HG03039 (cell line): ENCODE measurements around the gene KEL.

Experiments
- ATAC-seq: cut with Tn5 transposase; IDR thresholded peaks from one replicate; pipeline ENCODE4 v1.9.1; 2021; ENCODE audit warnings: mild to moderate bottlenecking, moderate library complexity; ENCODE audit not compliant: unreplicated experiment

KEL gene

DNA sequence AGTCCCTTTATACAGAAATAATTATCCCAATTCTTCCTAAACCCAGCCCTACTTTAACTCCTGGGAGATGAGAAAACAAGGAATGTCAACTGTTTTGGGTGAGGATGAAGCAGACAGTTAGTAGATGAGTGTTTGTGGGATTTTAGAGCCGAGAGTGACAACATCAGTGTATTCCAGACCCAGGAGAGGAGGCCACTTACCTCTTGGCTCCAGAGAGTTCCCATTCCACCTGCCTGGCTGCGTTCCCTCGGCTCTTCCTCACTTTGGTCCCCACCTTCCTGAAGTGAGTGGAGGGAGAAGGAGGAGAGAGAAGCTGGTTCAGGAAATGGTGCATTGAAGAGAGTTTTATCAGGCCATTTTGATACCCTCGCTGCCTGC lies 579 bp downstream of the KEL start:
- no peak for ATAC-seq

DNA sequence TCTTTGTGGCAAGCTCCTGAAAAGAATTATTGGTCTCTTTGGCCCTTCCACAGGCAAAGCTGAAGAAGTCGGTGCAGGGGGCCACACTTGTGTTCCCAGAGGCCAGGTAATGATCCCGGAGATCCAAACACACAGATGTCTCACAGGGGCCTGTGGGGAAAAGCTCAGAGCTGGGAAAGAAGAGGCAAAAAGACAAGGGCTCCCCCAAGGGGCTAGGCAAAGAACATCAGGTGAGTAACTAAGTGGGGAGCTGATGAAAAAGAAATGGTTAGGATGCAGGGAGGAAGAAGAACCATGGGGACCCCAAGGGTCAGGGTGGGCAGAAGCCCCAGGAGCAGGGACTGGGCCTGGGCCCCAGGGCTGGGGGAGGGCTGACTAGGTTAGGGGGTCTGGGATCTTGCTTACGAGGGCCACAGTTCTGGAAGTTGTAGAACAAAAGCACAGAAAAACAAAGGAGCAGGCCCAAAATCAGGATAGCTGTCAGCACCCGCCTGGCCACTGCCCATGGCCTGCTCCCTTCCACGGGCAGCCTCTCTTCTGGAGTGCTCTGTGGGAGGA lies 1.1 kb downstream of the KEL start:
- ATAC-seq, result no peak

DNA sequence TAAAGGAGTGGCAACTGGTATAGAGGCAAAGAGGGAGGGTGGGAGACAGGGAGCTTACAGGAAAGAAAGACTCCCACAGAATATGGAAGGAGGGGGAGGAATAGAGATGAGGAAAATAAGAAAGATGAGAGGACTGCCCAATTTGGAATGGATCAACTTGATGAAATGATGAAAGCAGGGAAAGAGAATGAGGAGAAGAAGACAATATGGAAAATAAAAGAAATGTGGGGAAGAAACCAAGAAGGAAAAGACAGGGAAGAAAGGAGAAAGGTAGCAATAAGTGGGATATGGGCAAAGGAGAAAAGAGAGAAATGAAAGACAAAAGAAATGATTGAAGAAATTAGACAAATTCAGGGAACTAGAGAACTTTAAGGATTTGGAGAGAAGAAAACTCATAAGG lies 3.0 kb downstream of the KEL start:
- ATAC-seq, result no peak

DNA sequence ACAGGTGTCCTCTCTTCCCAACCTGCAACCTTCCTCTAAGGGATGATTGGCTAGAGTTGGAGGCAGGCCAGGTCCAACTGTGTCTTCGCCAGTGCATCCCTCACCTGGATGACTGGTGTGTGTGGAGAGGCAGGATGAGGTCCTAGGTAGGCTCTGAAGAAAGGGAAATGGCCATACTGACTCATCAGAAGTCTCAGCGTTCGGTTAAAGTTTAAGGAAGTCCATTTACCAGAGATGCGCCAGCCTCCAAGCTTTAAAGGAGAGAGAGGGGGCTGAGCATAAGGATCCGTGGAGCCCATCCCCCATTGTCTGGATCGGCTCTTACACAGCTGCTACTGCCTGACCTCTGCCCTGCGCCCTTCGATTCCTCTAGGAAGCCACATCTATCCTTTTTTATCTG lies 4.4 kb downstream of the KEL start:
- no peak for ATAC-seq

DNA sequence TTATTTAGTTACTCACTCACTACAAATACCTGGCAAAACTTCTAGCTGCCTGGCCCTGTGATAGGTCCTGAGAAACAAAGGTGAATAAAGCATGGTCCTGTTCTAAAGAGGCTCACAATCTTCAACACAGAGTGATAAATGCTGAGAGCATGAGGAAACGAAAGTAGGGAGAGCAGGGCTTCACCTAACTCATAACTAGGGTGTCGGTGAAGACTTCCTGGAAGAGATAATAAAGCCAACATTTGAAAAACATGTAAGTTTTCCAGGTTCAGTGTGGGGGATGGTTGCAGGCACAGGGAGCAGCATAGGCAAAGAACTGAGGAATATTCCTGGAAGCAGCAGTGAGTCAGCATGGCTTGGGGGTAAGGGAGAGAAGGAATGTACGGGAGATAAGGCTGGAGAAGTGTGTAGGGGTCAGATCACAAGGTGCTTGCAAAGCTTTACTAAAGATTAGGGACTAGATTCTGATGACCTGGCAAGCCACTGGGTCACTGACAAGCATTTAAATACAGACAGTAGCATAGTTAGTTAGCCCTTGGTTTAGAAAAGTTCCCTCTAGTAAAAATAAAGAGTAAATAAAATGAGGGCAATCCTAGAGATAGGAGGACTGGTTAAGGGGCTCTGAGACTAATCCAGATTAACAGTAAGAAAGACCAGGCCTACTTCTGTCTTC lies 5.1 kb downstream of the KEL start:
- no peak for ATAC-seq

DNA sequence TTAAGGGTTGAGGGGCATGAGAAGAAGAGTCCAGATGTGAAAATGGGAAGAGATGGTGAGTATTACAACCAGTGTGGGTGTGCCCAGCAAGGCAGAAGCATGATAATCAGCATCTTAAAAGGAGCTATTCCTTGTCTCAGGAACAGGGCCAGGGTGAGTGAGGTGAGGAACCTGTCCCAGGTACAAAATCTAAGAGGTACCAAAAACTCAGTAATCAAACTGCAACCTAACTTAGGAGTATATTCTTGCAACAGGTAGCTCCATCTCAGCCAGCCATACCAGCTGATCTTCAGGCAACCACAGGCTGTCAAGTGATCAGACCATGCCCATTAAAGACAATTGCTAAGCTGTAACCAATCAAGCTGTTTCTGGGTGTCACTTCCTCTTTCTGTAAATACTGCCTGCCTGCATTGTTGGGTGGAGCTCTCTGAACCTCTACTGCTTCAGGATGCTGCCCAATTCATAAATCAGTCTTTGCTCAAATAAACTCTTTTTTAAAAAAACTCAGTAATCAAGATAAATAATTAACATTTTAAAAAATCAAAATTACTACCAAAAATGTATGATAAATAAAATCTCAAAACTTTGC lies 7.4 kb downstream of the KEL start:
- ATAC-seq, result no peak

DNA sequence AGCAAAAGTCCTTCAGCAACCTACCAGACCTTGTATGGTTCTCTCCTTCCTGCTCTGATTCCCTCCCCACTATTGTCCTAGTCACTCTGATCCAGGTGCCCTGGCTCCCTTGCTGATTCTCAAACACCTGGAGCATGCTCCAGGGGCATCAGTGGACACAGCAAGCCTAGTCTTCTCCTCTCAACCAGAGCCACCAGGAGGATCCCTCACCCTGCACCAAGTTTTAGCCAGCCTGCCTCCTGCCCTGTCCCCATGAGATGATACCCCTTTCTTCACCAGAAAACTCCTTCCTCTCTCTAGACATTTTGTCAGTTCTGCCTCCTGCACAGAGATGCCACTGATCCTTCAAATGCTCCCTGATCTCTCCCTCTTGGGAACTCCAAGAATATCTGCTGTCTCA lies 11.9 kb downstream of the KEL start:
- no peak for ATAC-seq

DNA sequence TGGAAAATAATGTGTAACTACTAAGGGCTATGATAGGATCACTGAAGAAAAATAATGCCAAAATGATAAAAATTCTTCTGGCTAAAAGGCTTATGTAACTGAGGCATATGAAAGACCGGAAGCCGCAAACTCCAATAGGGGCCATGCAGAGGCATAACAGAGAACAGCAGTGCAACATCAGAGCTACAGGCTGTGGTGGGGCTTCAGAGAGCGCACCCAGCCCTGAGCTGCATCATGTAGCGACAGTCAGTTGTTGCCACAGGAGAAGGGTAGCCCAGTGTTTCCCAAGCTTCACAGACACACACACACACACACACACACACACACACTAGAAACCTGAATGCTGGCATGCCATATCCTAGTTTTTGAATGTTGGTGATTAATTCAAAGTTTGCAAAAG lies 13.6 kb downstream of the KEL start:
- ATAC-seq, result no peak

DNA sequence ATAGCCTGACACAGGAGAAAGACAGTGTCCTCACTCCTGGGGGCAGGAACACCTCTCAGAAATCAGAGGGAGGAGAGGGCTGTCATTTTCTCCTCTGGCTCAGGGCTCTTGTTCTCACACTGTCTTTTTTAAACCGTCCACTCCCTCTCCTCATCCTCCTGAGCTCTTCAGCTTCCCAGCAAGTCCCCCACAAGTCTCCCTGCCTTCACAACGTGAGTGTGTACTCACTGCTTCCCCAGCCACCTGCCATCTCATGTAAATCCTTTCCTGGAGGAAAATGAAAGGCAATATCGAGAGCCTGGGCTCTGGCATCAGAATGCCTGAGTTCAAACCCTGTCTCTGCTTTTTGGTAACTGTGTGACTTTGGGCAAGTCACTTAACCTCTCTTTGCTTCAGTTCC lies 17.2 kb downstream of the KEL start:
- no peak for ATAC-seq

DNA sequence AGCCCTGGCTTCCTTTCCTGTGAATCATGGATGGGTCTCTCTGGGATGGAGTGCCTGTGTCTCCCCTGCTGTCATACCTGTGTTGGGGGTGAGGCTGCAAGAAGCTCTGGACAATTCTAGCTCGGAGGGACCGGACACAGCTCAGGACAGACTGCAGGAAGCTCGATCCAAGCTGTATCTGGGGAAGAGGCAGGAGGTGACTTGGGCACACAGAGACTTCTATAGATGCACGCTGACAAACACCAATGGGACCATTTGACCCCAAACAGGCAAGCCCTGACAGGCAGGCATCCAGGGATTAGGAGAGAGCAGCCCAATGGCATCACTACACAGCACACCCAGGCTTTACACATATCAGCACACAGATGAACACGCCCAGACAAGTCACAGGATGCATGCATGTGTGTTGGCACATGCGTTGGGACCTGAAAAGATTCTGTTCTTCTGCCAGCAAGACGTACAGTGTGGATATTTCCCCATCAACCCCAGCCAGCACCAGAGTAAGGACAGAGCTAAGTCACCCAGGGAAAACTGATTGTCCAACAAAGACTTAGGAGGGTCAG lies 18.4 kb downstream of the KEL start:
- ATAC-seq, result no peak

DNA sequence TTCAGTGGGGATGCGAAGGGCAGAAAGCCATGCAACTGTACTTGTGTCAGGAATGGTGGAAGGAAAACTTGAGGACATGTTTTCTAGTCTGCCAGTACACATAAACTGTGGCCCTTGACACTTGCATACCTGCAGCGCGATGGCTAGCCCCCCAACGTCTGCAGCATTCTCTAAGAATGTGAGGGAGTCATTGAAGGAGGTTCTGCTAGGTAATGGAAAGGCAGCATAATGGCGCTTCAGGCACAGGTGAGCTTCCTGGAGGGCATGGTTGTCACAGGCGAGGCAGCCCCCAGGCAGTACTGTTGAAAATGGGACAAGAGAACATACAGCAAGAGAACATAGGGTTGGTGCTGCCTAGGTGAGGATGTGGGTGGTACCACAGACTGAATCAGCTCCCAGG lies 19.4 kb downstream of the KEL start:
- no peak for ATAC-seq

DNA sequence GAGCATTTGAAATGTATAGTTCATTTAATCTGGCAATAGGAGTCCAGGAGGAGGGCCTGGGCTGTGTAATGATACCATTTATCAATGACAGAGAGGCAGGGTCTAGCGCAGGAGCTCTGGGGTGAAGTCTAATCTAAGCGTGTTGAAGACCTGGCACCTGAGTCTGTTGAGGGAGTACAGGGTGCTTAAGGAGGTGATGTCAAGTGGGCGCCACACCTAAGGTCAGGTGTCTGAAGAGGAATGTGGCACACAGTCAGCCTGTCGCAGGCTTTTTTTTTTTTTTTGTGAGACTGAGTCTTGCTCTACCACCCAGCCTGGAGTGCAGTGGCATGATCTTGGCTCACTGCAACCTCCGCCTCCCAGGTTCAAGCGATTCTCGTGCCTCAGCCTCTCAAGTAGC lies 20.6 kb downstream of the KEL start:
- ATAC-seq, result no peak

DNA sequence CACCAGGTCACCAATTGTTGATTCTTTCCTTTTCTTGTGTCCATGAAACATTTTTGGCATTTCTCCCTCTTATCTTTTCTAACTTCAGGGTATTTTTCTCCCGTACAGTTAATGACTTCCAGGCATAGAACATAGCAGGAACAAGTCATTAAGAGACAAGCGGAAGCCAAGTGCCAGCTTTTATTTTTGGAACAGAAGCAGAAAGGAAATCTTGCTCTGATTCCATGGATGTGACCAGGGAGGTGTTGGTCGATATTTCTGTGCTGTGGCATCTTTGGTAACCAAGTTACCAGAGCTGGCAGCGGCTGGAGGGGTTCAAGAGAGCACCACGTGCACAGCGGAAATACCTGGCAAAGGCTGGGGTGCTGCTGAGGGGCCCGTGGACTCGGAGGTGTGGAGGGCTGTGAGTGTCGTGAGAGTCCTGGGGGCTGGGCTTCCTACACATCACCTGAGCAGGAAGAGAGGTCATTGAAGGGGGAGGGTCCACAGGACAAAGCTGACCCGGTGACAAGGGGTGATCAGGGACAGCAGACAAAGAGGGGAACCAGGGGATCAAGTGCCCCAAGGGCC lies 21.1 kb downstream of the KEL start:
- no peak for ATAC-seq

DNA sequence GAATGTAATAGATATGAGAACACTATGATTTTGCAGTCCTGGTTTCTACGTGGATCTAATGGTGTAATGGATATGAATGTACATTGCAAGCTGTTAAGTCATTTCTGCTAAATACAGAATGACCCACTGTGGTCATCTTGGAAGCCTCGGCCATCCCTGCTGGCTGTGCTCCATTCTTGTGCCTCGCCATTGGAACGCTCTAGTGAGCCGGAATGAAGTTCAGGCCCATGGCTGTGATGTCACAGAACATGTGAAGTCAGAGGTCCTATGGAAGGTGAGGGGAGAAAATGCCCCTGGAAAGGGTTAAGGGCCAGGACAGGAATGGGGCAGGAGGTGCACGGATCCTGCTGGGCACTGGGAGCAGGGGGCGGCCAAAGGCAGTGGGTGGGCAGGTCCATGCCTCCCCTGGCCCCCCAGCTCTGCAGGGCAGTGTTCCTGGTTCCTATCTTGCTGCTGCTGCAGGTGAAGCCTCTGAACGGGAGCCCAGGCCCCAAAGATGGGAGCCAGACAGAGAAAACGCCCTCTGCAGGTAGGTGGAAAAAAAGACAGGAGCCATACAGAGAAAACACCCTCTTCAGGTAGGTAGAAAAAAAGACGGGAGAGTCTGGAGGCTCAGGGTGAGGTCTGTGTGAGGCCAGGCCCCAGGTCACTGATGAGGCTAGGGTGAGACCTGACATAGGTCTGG lies 22.8 kb downstream of the KEL start, which contains the start of gene LLCFC1:
LLCFC1 (plus strand) TSS at position 259 of the 685 bp plus-strand sequence; CDS start at position 397, 138 bp downstream.
- ATAC-seq, result no peak

DNA sequence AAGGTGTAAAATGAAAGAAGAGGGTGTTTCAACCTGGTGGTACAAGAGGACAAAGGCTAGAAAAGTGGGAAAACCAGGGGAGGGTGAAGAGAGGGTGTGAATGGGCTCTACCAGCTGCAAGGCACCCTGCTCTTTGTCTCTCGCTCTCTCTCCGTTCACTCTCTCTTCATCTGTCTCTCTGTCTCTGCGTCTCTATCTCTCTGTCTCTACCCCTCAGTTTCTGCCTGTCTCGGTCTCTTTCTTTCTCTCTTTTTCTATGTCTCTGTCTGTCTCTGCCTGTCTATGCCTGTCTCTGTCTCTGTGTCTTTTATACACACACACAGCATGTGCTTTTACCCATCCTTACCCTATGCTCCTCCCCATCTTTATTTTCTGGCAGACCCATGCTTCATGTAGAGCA lies 23.6 kb downstream of the KEL start:
- no peak for ATAC-seq

DNA sequence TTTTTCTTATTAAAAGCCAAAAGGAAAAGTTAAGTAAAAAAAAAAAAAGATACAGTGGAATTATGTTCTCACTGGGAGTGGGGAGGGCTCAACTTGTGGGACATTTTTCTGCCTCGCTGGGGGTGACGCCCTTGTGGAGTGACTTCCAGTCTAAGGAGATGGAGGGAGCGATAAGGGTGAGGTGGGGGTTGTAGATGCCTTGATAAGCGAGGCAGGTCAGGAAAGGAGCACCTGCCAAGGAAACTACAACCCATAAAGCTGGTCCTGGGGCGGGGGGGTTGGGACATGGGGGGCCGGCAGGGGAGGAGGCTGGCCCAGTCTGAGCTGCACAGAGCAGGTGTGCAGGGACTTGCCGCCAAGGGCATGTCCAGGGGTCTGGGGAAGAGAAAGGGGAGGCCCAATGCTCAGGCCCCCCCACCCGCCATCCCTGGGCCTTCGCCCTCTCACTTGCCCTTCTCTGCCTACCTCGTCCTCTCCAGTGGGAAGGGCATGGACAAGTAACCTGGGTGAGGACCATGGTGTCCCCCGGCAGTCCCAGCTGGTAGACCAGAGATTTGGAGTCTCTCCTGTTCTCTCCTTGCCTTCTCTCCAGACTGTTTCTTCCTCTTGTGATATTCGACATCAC lies 26.1 kb downstream of the KEL start:
- ATAC-seq, result no peak

DNA sequence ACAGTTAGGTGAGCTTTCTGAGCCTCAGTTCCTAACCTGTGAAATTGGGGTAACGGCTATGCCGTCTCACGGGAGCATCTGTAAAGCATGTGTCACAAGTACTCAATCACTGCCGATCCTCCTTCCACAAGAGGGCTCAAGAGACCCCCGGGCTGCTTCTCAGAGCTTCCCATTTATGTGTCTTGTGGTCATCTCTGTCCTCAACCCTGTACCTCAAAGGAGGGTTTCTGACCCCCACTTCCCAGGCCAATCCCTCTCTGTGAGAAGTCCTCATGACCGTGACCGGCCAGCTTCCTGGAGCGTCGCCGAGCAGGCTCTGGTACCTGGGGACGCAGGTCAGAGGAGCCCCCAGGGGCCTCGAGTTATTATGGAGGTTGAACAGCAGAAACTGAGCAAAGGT lies 28.1 kb downstream of the KEL start:
- no peak for ATAC-seq

DNA sequence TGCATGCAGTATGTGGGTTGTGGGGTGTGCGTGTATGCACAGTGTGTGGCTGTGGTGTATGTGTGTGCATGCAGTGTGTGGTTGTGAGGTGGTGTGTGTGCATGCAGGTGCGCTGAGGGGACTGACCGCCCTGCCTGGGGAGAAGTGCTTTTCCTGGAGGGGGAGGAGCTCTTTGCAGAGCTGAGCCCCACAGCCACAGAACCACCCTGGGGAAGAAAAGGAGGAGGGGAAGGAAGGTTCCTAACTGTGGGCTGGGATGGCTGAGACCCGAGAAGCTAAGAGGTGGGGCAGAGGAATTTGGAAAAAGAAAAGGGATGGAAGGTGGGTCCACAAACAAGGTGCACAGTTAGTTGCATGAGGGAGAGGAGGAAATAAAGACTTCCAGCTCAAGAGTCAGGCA lies 28.5 kb downstream of the KEL start, which contains the start of gene TRPV5:
TRPV5 (minus strand) TSS at position 123 of the 400 bp plus-strand sequence. CDS start 287 bp downstream, outside the sequence.
- no peak for ATAC-seq

DNA sequence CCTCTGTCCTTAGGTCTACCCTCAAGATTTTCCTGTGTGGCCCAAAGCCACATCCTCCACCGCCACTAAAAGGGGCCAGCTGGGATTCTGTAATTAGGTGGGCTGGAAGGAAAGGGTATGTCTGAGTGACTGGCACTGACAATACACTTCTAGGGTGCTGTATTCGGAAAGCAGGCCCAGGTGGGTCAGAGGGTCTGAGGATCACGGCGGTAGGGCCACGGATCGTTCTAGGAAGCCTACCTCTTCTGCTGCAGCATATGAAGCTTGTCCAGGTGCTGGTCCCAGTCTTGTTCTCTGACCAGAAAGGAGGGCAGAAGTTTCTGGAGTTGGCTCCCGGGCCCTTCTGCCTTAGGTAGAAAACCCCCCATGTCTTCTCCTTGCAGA lies 29.1 kb downstream of the KEL start:
- ATAC-seq, result no peak

DNA sequence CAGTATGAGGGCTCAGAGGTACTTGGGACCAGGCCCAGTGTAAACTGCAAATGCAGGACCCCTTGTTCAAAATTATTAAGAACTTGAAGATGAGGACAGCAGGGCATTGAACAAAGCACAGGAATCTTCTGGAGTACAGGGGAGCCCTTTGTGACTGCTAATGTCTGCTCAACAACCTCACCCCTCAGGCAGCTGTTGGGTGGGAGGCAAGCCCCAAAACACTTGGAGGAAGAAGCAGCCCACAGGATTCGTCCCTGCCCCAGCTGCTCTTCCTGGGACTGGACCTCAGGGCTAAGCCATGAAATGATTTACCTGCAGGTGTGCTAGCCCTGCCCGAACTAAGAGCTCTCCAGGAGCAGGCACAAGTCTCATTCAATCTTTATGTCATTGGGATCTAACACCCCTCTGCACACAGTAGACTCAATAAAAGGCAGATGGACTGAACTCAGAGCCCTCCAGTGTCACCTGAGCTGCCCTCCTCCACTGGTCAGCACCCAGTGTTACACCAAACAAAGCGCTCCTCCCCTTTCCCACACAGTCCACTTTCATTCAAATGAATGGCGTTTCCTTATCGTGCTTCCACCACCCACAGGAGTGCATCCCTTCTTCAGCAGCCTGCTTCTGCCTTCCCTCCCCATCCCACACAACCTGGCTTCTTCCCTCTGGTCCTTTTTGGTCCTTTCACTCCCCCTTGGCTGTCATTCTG lies 29.6 kb downstream of the KEL start:
- ATAC-seq, result no peak
